CD4-positive, alpha-beta T cell treated with Interleukin-2 at 100 ng/mL for 4 hours (primary cell): ENCODE data around the gene CBLN1.
"Not testable (repeated sequence)": the region's sequence is repeated elsewhere in the genome, so short reads cannot be mapped to it uniquely, and the experiment has no call there.

Source experiments
- DNase-seq: peaks from one replicate; pipeline ENCODE4 v3.0.0-alpha.2; 2020; ENCODE audit warnings: low spot score

CBLN1 gene

GRCh38 chr16:49277766-49278566 is 3.7 kb downstream of the CBLN1 start:
- DNase-seq: no peak

GRCh38 chr16:49277386-49277742 is 4.3 kb downstream of the CBLN1 start:
- DNase-seq: no peak

DNA sequence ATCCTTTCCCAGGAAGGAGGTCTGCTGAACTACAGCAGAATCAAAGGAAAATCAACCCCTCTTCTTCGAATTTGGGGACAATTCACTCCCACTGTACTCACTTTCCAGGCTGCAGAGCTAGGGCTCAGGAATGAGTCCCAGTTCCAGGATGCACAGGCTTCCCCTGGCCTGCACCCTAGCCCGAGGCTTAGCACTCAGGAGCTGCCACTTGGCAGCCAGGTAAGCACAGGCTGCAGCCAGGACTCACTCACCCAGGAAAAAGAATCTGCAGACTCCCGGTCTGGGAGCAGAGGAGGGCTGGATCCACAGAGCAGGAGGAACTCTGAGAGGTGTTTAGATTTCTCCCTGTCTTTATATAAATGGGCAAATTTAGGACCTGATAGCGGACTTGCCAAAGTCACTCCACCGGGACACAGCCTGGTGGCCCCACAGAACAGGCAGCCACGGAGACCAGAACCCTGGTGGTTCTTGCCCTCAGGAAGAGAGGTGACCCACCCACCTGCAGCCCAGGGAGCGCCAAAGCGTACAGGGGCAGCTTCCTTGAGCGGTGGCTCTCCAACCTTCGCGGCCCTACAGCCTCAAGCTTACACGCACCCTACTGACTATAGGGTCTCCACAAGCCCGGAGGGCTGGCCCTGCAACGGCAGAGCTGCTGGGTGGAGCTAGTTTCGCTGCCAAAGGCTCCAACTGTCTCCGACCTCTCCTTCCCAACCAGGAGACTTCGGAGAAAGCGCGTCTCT is 4.8 kb downstream of the CBLN1 start:
- DNase-seq: no peak

DNA sequence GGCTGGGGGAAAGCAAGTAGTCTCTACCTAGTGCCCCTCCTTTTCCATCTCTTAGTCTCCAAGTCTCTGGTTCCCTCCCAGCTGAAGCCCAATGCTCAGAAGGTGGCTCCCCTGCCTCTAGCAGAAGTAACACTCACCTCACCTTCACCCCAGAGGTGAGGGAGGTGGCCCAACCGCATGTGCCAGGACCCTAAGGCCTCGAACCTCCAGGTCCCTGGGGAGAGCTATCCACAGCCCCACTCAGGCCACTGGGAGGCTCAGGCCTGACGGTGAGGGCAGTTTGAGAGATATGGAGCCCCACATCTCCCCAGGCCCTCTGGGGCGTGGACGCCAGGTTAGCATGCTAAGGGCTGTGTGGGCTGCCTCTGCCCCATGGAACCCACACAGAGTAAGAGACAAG is 5.8 kb downstream of the CBLN1 start:
- DNase-seq: no peak

GRCh38 chr16:49275050-49275730 is 6.4 kb downstream of the CBLN1 start:
- DNase-seq: no peak

DNA sequence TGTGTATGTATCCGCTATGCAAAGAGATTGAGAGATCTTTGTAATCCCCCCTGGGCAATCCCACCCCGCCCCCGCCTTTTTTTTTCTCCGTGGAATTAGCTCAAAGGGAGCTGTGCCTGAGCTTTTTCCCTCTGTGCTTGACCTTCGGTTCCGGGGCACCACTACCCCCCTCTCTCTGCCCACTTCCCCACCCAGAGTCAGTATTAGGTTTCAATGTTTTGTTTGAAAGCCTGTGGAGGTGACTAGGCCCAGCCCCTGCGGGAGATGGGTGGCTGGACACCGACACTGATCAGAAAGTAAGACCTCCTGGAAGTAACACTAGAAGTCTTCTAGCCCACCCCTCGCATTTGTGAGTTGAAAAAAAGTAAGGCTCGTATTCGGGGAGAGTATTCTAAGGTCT is 7.0 kb downstream of the CBLN1 start:
- no peak for DNase-seq

GRCh38 chr16:49273771-49274170 is 7.9 kb downstream of the CBLN1 start:
- DNase-seq: no peak

DNA sequence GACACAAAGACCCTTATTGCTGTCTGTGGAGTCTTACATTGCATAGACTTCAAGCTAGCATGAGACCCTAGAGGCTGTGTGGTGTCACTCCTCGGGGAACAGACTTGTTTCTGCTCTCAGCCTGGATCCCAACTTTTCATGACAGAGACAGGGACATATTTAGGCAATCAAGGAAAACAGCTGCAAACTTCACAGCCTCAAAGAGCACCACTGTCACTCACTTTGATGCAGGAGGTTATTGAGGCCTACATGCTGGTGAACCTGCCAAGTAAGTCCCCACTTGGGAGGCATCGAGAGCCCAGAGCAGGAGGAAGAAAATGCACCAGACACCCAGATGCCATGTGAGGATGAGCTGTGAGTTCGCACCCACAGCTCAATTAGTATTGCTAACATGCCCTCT is 10.3 kb downstream of the CBLN1 start:
- DNase-seq: no peak

DNA sequence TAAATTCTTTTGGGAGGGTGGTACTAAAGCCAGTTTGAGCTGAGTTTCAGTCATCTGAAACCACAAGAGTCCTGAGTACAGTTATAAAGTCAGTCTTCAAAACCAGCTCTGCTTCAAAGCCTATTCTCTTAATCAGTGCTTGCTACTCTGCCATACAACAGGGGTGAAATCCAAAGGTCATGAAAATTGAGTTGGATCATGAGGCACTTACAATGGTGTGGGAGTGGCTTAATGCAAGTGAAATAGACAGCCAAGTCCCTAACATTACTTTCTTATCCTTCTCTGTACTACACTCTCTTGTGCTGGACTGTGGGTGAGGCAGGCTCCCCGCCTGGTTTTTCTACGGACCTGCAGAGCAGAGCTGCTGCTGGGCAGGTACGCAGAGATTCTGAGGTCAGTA is 12.4 kb downstream of the CBLN1 start:
- DNase-seq: no peak

DNA sequence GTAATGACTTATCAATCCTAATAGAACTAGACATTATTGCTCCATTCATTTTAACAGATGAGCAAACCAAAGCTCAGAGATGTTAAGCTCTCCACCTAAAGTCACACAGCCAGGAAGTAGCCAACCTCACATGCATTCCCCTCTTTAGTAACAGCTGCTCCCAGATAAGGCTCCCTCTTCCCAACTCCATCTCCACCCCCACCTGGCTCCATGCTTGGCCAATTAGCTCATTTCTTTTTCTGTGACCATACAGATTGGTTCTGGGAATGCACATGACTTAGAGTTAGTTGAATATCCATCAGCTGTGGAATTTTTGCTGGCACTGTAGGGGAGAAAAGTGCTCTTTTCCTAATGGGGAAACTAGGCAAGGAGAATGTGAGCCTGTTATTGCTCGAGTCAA is 13.0 kb downstream of the CBLN1 start:
- no peak for DNase-seq

- DNase-seq: no peak
Measured at GRCh38 chr16:49262501-49262900, 19.1 kb downstream of the CBLN1 start.

GRCh38 chr16:49261930-49262329 is 19.7 kb downstream of the CBLN1 start:
- no peak for DNase-seq

DNA sequence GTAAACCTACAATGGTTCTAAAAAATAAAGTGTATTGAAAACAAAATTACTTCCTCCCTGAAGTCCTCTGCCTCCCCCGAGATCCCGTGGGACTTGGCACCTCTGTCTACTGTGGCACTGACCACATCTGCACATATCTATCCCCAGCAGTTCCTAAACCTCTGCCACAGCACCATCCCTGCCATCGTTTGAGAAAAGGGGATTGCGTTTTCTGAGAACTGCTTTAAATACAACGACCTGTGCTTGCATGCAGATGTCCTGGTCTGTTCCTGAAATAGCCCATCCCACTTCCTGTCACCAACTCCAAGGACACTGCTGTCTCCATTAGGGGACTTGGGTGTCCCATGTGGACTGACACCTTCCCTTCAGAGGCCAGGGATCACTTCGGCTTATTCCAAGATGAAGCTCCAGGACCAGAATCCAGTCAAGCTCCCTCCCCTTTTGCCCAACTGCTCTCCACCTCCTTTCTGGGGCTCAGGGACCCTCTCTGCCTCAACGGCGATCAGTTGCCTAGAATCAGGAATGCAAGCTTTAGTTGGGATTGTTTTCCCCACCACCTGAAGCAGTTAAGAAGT is 20.6 kb downstream of the CBLN1 start:
- no peak for DNase-seq

- DNase-seq: no peak
Measured at GRCh38 chr16:49260253-49260652, 21.4 kb downstream of the CBLN1 start.

- DNase-seq: no peak
Measured at GRCh38 chr16:49259330-49259729, 22.3 kb downstream of the CBLN1 start.

GRCh38 chr16:49250689-49251088 is 30.9 kb downstream of the CBLN1 start:
- no peak for DNase-seq

GRCh38 chr16:49248227-49248626 is 33.4 kb downstream of the CBLN1 start:
- no peak for DNase-seq

- DNase-seq: no peak
Measured at GRCh38 chr16:49236216-49236615, 45.4 kb downstream of the CBLN1 start.

- DNase-seq: not testable (repeated sequence)
Measured at GRCh38 chr16:49228335-49228734, 53.3 kb downstream of the CBLN1 start.
